Measurements from ENCODE around the gene RRAS2.

- TF ChIP-seq, protein P1, sequence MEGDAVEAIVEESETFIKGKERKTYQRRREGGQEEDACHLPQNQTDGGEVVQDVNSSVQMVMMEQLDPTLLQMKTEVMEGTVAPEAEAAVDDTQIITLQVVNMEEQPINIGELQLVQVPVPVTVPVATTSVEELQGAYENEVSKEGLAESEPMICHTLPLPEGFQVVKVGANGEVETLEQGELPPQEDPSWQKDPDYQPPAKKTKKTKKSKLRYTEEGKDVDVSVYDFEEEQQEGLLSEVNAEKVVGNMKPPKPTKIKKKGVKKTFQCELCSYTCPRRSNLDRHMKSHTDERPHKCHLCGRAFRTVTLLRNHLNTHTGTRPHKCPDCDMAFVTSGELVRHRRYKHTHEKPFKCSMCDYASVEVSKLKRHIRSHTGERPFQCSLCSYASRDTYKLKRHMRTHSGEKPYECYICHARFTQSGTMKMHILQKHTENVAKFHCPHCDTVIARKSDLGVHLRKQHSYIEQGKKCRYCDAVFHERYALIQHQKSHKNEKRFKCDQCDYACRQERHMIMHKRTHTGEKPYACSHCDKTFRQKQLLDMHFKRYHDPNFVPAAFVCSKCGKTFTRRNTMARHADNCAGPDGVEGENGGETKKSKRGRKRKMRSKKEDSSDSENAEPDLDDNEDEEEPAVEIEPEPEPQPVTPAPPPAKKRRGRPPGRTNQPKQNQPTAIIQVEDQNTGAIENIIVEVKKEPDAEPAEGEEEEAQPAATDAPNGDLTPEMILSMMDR (IDR thresholded peaks at IDR 0.05; ENCODE audit: insufficient read depth, low read length) = no peak
- TF ChIP-seq GABPA (IDR thresholded peaks at IDR 0.05; ENCODE audit: low read depth) = no peak
- no peak for TF ChIP-seq POLR2AphosphoS5 (IDR thresholded peaks at IDR 0.05; ENCODE audit: low read depth)
Measured at GRCh38 chr11:14304601-14305000, 54.4 kb downstream of the RRAS2 start.

All from HL-60 (cell line).